Measurements from ENCODE around the gene SPRR2E.
"Not testable (repeated sequence)": the region's sequence is repeated elsewhere in the genome, so short reads cannot be mapped to it uniquely, and the experiment has no call there.

The SPRR2E gene

DNA sequence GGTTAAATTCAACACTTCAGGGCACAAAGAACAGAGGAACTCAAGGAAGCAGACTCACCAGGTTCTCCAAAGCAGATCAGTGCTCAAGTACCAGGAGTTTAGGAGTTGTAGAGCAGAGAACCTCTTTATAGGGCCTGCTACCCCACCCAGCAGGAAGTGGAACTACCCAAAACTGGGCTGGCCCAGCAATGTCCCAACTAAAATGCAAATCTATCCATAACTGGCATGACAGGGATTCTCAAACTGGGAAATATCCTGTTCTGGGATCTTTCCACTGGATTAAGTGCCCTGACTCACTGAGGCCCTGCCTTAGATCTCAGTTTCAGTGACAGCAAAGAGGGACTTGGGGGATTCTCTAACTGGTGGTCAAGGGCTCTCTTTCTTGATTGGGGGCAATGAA is at the start of gene SPRR2E:
Gene SPRR2E, minus strand, starts transcription at position 101 of the 400 bp plus-strand sequence. CDS start 775 bp downstream, outside the sequence.
- no peak for DNase-seq (ENCODE audit: low read depth)

DNA sequence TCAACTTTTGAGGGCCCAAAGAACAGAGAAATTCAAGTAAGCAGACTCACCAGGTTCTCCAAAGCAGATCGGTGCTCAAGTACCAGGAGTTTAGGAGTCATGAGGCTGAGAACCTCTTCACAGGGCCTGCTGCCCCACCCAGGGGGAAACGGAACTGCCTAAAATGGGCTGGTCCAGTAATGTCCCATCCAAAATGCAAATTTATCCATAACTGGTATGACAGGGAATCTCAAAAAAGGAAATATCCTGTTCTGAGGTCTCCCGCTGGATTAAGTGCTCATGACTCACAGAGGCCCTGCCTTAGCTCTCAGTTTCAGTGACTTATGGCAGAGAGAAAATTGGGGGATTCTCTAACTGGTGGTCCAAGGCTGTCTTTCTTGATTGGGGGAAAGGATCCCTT is 47.1 kb upstream of the SPRR2E start:
- no peak for DNase-seq (ENCODE audit: low read depth)

GRCh38 chr1:153140484-153140883 is 46.2 kb upstream of the SPRR2E start:
- DNase-seq (ENCODE audit: low read depth) = no peak

GRCh38 chr1:153133743-153134142 is 39.4 kb upstream of the SPRR2E start:
- no peak for DNase-seq (ENCODE audit: low read depth)

DNA sequence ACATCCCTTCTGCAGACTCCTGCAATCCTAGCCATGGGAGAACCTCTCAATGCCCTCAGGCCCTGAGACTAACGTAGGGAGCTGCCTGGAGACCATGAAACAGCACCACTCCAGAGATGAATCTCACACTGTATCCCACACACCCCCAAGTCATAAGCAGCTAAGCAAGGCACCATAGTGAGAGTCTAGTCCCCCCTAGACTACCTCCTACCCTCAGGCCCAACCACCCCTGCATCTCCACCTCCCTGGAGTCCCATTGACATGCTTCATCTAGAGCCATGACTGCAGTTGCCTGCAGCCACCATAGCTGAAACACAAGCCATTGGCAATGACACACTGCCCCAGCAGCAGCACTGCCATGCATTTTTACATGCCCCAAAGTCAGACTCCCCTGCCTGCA is 38.9 kb upstream of the SPRR2E start:
- no peak for DNase-seq (ENCODE audit: low read depth)

DNA sequence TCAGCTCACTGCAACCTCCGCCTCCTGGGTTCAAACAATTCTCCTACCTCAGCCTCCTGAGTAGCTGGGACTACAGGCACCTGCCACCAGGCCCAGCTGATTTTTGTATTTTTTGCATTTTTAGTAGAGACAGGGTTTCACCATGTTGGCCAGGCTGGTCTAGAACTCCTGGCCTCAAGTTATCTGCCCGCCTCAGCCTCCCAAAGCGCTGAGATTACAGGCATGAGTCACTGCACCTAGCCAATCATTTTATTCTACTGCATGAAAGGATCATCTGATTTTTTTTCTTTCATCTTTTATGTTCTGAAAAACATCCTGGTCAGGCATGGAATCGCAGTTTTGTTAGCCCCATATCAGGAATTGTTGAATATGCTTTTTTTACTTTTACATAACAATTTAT is 34.4 kb upstream of the SPRR2E start:
- not testable (repeated sequence) for DNase-seq (ENCODE audit: low read depth)

- DNase-seq (ENCODE audit: low read depth) = no peak
Measured at GRCh38 chr1:153127296-153127695, 33.0 kb upstream of the SPRR2E start.

GRCh38 chr1:153125536-153125935 is 31.2 kb upstream of the SPRR2E start:
- DNase-seq (ENCODE audit: low read depth) = no peak

- not testable (repeated sequence) for DNase-seq (ENCODE audit: low read depth)
Measured at GRCh38 chr1:153123793-153124192, 29.5 kb upstream of the SPRR2E start.

GRCh38 chr1:153122831-153123421 is 28.6 kb upstream of the SPRR2E start:
- DNase-seq (ENCODE audit: low read depth) = no peak

DNA sequence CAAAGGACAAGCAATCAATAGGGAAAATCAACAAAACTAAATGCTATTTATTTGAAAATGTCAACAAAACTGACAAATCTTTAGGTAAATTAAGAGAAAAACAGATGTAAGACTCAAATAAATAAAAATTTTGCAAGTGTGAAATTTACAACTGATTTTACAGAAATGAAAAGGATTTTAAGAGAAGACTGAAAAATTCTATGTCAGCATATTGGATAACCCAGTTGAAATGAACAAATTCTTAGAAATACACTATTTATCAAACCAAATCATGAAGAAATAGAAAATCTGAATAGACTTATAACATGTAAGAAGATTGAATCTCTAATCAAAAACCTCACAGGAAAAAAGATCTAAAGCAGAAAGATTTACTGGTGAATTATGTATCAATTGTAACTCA is 26.6 kb upstream of the SPRR2E start:
- DNase-seq (ENCODE audit: low read depth) = no peak

DNA sequence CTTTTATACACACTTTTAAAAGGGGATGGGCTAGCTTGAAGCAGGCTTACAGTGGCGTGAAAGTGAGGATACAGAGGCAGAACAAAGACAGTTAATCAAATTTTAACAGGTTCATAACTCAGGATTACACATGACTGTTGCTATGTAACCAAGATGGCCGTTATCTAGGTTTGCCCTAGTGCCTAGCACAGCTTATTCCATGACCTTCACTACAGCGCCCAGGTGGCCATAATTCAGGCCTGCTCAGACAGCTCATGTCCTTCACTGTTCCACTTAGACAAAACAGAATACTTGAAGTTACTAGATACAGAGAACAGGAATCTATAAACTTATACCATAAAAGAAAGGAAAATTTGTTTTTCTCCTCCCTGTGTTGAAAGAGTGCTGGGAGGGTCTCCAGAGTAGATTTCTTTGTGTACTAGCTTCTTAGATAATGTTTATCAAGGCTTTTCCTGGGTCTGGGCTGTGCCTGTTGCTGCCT is 25.2 kb upstream of the SPRR2E start:
- DNase-seq (ENCODE audit: low read depth) = no peak

DNA sequence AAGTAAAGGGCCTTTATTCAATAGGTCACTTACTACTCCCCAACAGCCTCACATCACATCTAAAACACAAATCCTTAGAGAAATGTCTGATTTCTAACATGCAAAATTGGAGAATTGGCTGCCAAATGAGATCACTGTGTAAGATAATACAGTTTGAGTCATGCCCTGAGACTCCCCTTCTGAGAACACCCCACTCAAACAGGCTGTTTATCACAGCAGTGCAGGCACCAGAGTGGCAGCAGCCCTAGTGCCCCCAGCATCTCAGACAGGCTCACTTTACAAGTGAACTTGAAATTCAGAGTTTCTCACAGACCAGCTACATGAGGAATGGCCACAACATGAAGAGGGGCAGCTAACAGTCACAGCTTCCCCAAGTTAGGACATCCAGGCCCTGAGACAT is 20.9 kb upstream of the SPRR2E start:
- not testable (repeated sequence) for DNase-seq (ENCODE audit: low read depth)

- DNase-seq (ENCODE audit: low read depth) = no peak
Measured at GRCh38 chr1:153113416-153113815, 19.1 kb upstream of the SPRR2E start, which contains the start of gene SPRR2F. Gene SPRR2F (minus strand): TSS chr1:153113516. CDS start chr1:153112733, 783 bp downstream.

DNA sequence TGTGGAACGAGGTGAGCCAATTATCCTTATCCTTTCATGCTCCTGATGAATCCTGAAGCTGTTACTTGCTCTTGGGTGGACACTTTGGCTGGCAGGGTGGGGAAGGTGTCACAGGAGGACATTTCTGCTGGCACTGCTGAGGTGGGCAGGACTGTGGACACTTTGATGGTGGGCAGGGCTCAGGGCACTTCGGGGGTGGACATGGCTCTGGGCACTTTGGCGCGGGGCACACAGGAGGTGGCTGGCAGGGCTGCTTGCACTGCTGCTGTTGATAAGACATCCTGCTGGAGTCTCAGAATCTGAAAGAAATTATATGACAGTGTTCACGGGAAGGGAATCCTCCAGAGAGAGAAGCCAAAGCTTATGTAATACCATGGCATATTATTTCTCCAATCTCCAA is 18.1 kb upstream of the SPRR2E start:
- DNase-seq (ENCODE audit: low read depth) = not testable (repeated sequence)

- peak; percentile 90 for DNase-seq (ENCODE audit: low read depth)
Measured at GRCh38 chr1:153100245-153100644, 5.9 kb upstream of the SPRR2E start.

DNA sequence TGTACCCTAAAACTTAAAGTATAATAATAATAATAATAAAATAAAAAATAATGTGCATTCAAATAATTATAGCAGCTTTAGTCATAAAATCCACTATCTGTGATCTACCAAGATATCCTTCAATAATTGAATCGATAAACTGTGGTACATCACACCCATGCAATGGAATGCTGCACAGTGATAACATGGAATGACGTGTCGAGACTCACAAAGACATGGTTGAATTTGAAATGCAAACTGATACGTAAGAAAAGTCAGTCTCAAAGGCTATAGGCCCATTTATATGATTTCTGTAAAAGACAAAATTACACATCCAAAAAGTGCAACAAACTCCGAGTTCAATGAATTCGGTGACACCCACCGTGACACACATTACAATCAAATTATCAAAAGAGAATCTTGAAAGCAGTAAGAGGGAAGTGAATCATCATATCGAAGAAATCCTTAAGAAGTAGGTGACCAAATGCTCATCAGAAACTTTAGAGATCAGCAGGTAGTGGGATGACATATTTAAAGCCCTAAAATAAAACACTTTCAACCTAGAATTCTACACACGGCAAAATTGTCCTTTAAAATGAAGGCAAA is 5.2 kb upstream of the SPRR2E start:
- peak; percentile 10 for DNase-seq (ENCODE audit: low read depth)

- no peak for DNase-seq (ENCODE audit: low read depth)
Measured at GRCh38 chr1:153095764-153096163, 1.4 kb upstream of the SPRR2E start.

GRCh38 chr1:153087652-153088051 is 6.7 kb downstream of the SPRR2E start:
- no peak for DNase-seq (ENCODE audit: low read depth)

GRCh38 chr1:153081736-153082135 is 12.6 kb downstream of the SPRR2E start:
- DNase-seq (ENCODE audit: low read depth) = no peak

DNA sequence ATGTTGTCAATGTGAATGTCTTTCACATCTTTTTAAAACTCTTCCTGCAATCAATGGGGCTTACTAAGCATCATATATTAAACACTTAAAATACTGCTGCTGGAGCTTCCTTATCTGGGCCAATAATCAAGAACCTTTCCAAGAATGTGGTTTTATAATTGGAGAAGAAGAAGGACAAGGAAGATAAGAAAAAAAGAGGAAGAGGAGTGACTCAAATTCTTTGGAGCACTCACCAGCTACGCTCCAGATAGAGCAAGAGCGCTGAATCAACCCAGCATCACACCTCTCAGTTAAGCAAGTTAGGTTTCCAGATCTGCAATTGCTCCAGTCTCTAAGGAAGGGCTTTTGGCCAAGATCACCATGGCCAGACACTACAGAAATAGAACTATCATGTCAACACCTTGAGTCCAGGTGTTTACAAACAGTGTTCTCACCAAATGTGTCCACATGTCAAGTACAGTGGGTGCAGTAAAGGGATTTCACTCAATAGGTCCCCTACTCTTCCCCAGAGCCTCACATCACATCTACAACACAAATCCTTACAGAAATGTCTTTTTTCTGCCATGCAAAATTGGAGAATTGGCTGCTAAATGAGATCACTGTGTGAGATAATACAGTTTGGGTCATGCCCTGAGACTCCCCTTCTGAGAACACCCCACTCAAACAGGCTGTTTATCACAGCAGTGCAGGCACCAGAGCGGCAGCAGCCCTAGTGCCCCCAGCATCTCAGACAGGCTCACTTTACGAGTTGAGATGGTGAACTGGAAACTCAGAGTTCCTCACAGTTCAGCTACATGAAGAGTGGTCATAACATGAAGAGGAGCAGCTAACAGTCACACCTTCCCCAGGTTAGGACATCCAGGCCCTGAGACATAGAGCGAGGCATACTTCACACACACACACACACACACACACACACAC is 21.3 kb downstream of the SPRR2E start:
- DNase-seq (ENCODE audit: low read depth) = no peak

DNA sequence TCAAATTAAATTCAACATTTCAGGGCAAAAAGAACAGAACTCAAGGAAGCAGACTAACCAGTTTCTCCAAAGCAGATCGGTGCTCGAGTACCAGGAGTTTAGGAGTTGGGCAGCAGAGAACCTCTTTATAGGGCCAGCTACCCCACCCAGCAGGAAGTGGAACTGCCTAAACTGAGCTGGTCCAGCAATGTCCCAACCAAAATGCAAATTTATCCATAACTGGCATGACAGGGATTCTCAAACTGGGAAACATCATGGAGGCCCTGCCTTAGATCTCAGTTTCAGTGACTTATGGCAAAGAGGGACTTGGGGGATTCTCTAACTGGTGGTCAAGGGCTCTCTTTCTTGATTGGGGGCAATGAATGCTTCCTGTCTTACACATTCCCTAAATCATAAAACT is 22.8 kb downstream of the SPRR2E start, which contains the start of gene SPRR2B:
Gene SPRR2B, minus strand, starts transcription at position 101 of the 400 bp plus-strand sequence. CDS start 772 bp downstream, outside the sequence.
- no peak for DNase-seq (ENCODE audit: low read depth)

DNA sequence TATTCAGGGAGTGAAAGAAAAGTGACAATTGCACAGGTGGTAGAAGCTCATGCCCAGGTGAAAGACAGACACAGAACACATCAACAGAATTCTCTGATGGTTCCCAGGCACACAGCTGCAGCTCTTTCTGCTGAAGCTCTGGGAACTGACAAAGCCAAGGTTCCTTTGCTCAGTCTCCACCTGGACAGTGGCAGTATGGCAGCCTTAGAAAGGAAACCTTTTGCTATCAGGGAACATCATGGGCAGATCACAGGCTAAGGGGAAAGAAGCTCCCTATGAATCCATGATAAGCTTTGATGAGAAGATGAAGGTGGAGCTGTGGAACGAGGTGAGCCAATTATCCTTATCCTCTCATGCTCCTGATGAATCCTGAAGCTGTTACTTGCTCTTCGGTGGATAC is 24.1 kb downstream of the SPRR2E start:
- no peak for DNase-seq (ENCODE audit: low read depth)

All from ELR (cell line).